ENCODE data around the gene DZIP1.

The DZIP1 gene

GRCh38 chr13:95643936-95644598, 439 bp downstream of the DZIP1 start:
- TF ChIP-seq, protein P1, sequence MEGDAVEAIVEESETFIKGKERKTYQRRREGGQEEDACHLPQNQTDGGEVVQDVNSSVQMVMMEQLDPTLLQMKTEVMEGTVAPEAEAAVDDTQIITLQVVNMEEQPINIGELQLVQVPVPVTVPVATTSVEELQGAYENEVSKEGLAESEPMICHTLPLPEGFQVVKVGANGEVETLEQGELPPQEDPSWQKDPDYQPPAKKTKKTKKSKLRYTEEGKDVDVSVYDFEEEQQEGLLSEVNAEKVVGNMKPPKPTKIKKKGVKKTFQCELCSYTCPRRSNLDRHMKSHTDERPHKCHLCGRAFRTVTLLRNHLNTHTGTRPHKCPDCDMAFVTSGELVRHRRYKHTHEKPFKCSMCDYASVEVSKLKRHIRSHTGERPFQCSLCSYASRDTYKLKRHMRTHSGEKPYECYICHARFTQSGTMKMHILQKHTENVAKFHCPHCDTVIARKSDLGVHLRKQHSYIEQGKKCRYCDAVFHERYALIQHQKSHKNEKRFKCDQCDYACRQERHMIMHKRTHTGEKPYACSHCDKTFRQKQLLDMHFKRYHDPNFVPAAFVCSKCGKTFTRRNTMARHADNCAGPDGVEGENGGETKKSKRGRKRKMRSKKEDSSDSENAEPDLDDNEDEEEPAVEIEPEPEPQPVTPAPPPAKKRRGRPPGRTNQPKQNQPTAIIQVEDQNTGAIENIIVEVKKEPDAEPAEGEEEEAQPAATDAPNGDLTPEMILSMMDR (IDR thresholded peaks at IDR 0.05; ENCODE audit: control insufficient read depth, insufficient read depth, low read depth, low read length, missing control alignments) = no peak
- DNase-seq (ENCODE audit: low read depth) = no peak
- H3K4me3 ChIP-seq (ENCODE audit: control insufficient read depth, low read depth, low read length) = peak overlapping the region; percentile 50

DNA sequence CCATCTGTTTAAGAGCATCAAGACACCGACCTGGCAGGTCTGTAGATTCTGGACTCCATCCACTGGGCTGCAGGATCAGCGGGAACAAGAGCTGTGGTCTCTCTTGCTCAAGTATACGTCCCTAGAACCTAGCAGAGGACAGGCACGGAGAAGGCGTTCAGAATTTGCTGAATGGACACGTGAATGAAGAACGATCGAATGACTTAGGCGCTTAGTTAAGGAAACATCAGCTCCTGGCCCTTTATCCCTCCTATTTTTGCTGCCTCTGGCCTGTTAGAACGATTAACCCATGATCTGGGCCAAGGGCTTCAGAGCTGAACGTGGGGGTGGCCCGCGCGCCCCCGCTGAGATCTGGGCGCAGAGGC, 953 bp downstream of the DZIP1 start:
- peak overlapping the region; percentile 50 for H3K4me3 ChIP-seq (ENCODE audit: control insufficient read depth, low read depth, low read length)
- DNase-seq (ENCODE audit: low read depth) = no peak
- TF ChIP-seq, protein P1 (IDR thresholded peaks at IDR 0.05; ENCODE audit: control insufficient read depth, insufficient read depth, low read depth, low read length, missing control alignments) = no peak

GRCh38 chr13:95642999-95643398, 1.5 kb downstream of the DZIP1 start:
- peak overlapping the region; percentile 50 for H3K4me3 ChIP-seq (ENCODE audit: control insufficient read depth, low read depth, low read length)
- DNase-seq (ENCODE audit: low read depth) = no peak
- TF ChIP-seq, protein P1 (IDR thresholded peaks at IDR 0.05; ENCODE audit: control insufficient read depth, insufficient read depth, low read depth, low read length, missing control alignments) = no peak

- TF ChIP-seq, protein P1 (IDR thresholded peaks at IDR 0.05; ENCODE audit: control insufficient read depth, insufficient read depth, low read depth, low read length, missing control alignments) = no peak
- peak overlapping the region; percentile 41 for H3K4me3 ChIP-seq (ENCODE audit: control insufficient read depth, low read depth, low read length)
- DNase-seq (ENCODE audit: low read depth) = no peak
These were observed 2.4 kb downstream of the DZIP1 start for GRCh38 chr13:95642028-95642621.

- H3K4me3 ChIP-seq (ENCODE audit: control insufficient read depth, low read depth, low read length) = peak overlapping the region; percentile 41
- no peak for DNase-seq (ENCODE audit: low read depth)
- TF ChIP-seq, protein P1 (IDR thresholded peaks at IDR 0.05; ENCODE audit: control insufficient read depth, insufficient read depth, low read depth, low read length, missing control alignments) = no peak
These were observed 3.0 kb downstream of the DZIP1 start for GRCh38 chr13:95641291-95642027.

GRCh38 chr13:95636853-95637252, 7.7 kb downstream of the DZIP1 start:
- DNase-seq (ENCODE audit: low read depth) = no peak
- no peak overlapping the region for H3K4me3 ChIP-seq (ENCODE audit: control insufficient read depth, low read depth, low read length)
- TF ChIP-seq, protein P1 (IDR thresholded peaks at IDR 0.05; ENCODE audit: control insufficient read depth, insufficient read depth, low read depth, low read length, missing control alignments) = no peak
